OCI-LY1 (cell line): ENCODE data around the gene COL19A1.
"Not testable (repeated sequence)": the region's sequence is repeated elsewhere in the genome, so short reads cannot be mapped to it uniquely, and the experiment has no call there.

ENCODE experiments used
- H2AFZ ChIP-seq: fragments of 200-600 bp; sonication (generic), shearing (Covaris generic); 2 replicates; pipeline ENCODE4 v1.6.0; 2014; ENCODE audit warnings: antibody characterized with exemption, mild to moderate bottlenecking, low read length
- H3F3A ChIP-seq: fragments of 200-600 bp; sonication (generic), shearing (Covaris generic); 2 replicates; pipeline ENCODE4 v1.6.0; 2014; ENCODE audit warnings: mild to moderate bottlenecking, antibody characterized with exemption, low read length, moderate library complexity; ENCODE audit not compliant: insufficient read depth
- H3K27ac ChIP-seq: fragments of 200-600 bp; sonication (generic); 2 replicates; pipeline ENCODE4 v1.5.1; 2014; ENCODE audit warnings: low read length, mixed run types, mild to moderate bottlenecking, low read depth; ENCODE audit not compliant: poor library complexity, severe bottlenecking
- H3K27me3 ChIP-seq: fragments of 200-600 bp; sonication (generic); 2 replicates; pipeline ENCODE4 v1.6.0; 2014; ENCODE audit warnings: antibody characterized with exemption, mild to moderate bottlenecking, low read length, moderate library complexity; ENCODE audit not compliant: insufficient read depth
- H3K36me3 ChIP-seq: fragments of 200-600 bp; sonication (generic); 2 replicates; pipeline ENCODE4 v1.6.1; 2014; ENCODE audit warnings: mild to moderate bottlenecking, antibody characterized with exemption, low read length, moderate library complexity, mixed read lengths; ENCODE audit not compliant: insufficient read depth
- H3K4me1 ChIP-seq: fragments of 200-600 bp; sonication (generic); 2 replicates; pipeline ENCODE4 v1.5.1; 2014; ENCODE audit warnings: mild to moderate bottlenecking, low read length, moderate library complexity; ENCODE audit not compliant: insufficient read depth, severe bottlenecking
- H3K4me2 ChIP-seq: fragments of 200-600 bp; sonication (generic), shearing (Covaris generic); 2 replicates; pipeline ENCODE4 v1.6.1; 2014; ENCODE audit warnings: low read length
- H3K4me3 ChIP-seq: fragments of 200-600 bp; sonication (generic); 2 replicates; pipeline ENCODE4 v1.5.1; 2014; ENCODE audit warnings: low read length, low read depth, mild to moderate bottlenecking, mixed read lengths; ENCODE audit not compliant: poor library complexity, severe bottlenecking
- H3K79me2 ChIP-seq: fragments of 200-600 bp; shearing (Covaris generic); 2 replicates; pipeline ENCODE4 v1.6.1; 2016; ENCODE audit warnings: mixed run types, low read length, mixed read lengths; ENCODE audit not compliant: insufficient read depth
- H3K9ac ChIP-seq: fragments of 200-600 bp; sonication (generic), shearing (Covaris generic); 2 replicates; pipeline ENCODE4 v1.6.1; 2014; ENCODE audit warnings: mild to moderate bottlenecking, low read length, mixed read lengths
- H3K9me2 ChIP-seq: fragments of 200-600 bp; sonication (generic), shearing (Covaris generic); 2 replicates; pipeline ENCODE4 v1.6.1; 2014; ENCODE audit warnings: low read depth, mild to moderate bottlenecking, low read length, mixed read lengths
- H3K9me3 ChIP-seq: fragments of 200-600 bp; shearing (Covaris generic); 2 replicates; pipeline ENCODE4 v1.6.1; 2014; ENCODE audit warnings: low read length, mixed read lengths
- H4K20me1 ChIP-seq: fragments of 200-600 bp; sonication (generic), shearing (Covaris generic); 2 replicates; pipeline ENCODE4 v1.6.0; 2016; ENCODE audit warnings: mild to moderate bottlenecking, low read length; ENCODE audit not compliant: insufficient read depth
- CTCF ChIP-seq: fragments of 200-600 bp; sonication (generic), shearing (Covaris generic); IDR thresholded peaks from 2 replicates; pipeline ENCODE4 v1.5.1; 2017; ENCODE audit warnings: mild to moderate bottlenecking, antibody characterized with exemption, low read length, moderate library complexity, mixed read lengths
- EZH2 ChIP-seq: fragments of 200-600 bp; sonication (generic), shearing (Covaris generic); IDR thresholded peaks from 2 replicates; pipeline ENCODE4 v1.8.0; 2017; ENCODE audit warnings: borderline replicate concordance, mixed run types, mild to moderate bottlenecking, antibody characterized with exemption, low read length, moderate library complexity, mixed read lengths

Gene COL19A1

DNA sequence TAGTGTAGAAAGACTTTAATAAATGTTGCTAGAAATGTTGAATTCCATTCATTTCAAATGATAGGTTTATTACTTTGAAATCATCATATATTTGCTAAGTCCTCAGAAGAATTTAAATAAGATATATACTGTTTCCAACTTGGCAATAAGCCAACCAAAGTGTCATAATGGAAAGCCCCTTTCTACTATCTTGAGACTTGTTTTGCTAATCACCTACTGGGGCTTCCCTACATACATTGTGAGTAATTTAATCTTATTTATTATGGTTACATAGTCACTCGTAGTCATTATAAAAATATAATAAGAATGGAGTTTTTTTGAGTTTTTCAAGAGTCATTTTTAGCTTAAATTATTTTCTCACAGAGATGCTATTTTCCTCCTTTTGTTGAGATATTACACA is 20.7 kb downstream of the COL19A1 start:
- H3K9ac ChIP-seq, result no peak overlapping the region
- H4K20me1 ChIP-seq, result no peaks in the 10 kb centered on the region
- H3K36me3 ChIP-seq, result no peaks in the 10 kb centered on the region
- no peaks in the 10 kb centered on the region for H3K9me2 ChIP-seq
- peaks cover 21% of the 10 kb centered on the region for H3K4me1 ChIP-seq
- no peak overlapping the region for H2AFZ ChIP-seq
- H3K27ac ChIP-seq, result no peak overlapping the region
- H3K79me2 ChIP-seq, result no peaks in the 10 kb centered on the region
- no peaks in the 10 kb centered on the region for H3F3A ChIP-seq
- H3K27me3 ChIP-seq, result no peaks in the 10 kb centered on the region
- H3K9me3 ChIP-seq, result no peaks in the 10 kb centered on the region
- TF ChIP-seq CTCF, result no peak
- no peak for TF ChIP-seq EZH2
- no peak overlapping the region for H3K4me3 ChIP-seq
- no peak overlapping the region for H3K4me2 ChIP-seq

- peaks cover 13% of the 10 kb centered on the region for H3K4me1 ChIP-seq
- H3K79me2 ChIP-seq, result no peaks in the 10 kb centered on the region
- TF ChIP-seq CTCF (no peak), EZH2 (no peak)
- no peak overlapping the region for H3K9ac ChIP-seq
- H3K9me3 ChIP-seq, result no peaks in the 10 kb centered on the region
- H3K4me2 ChIP-seq, result no peak overlapping the region
- H3F3A ChIP-seq, result no peaks in the 10 kb centered on the region
- H2AFZ ChIP-seq, result no peak overlapping the region
- no peaks in the 10 kb centered on the region for H3K36me3 ChIP-seq
- no peaks in the 10 kb centered on the region for H3K9me2 ChIP-seq
- no peak overlapping the region for H3K27ac ChIP-seq
- H3K27me3 ChIP-seq, result no peaks in the 10 kb centered on the region
- H3K4me3 ChIP-seq, result no peak overlapping the region
- H4K20me1 ChIP-seq, result no peaks in the 10 kb centered on the region
These were observed 21.5 kb downstream of the COL19A1 start for GRCh38 chr6:69887714-69888345.

DNA sequence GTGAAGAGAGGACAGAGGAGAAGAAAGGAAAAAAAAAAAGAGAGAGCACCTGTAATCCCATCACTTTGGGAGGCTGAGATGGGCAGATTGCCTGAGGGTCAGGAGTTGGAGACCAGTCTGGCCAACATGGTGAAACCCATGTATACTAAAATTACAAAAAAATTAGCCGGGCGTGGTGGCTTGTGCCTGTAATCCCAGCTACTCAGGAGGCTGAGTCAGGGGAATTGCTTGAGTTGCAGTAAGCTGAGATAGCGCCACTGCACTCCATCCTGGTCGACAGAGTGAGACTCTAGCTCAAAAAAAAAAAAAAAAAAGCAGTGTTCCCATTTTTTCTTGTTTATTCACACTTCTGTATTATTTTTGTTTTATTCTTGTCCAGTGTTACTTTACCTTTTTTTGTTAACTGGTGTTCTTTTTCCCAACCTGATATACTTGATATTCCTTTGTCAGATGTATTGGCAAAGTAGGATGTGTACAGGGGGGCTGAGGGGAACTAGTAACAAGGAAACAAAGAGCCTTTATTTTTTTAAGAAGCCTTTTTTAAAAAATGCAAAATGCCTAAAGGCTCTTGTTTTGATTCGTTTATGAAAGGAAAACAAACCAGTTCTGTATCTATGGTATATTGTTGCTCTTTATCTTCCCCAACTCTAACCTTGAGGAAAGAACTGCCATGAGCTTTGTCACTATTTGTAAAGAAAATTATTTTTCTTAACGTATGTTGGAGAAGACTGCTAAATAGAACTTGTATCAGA is 22.3 kb downstream of the COL19A1 start:
- H3K4me3 ChIP-seq, result no peak overlapping the region
- no peaks in the 10 kb centered on the region for H4K20me1 ChIP-seq
- no peak overlapping the region for H3K9ac ChIP-seq
- no peak overlapping the region for H3K4me2 ChIP-seq
- no peaks in the 10 kb centered on the region for H3K36me3 ChIP-seq
- H3K27ac ChIP-seq, result no peak overlapping the region
- no peaks in the 10 kb centered on the region for H3K79me2 ChIP-seq
- no peaks in the 10 kb centered on the region for H3K9me3 ChIP-seq
- H3K9me2 ChIP-seq, result no peaks in the 10 kb centered on the region
- no peak overlapping the region for H2AFZ ChIP-seq
- no peaks in the 10 kb centered on the region for H3F3A ChIP-seq
- peaks cover 9% of the 10 kb centered on the region for H3K4me1 ChIP-seq
- TF ChIP-seq CTCF (no peak), EZH2 (no peak)
- H3K27me3 ChIP-seq, result no peaks in the 10 kb centered on the region

- H3K27me3 ChIP-seq, H3K79me2 ChIP-seq, H3K36me3 ChIP-seq, H3F3A ChIP-seq, H3K9me3 ChIP-seq, H3K4me1 ChIP-seq, H4K20me1 ChIP-seq, H2AFZ ChIP-seq, H3K4me2 ChIP-seq, H3K27ac ChIP-seq, H3K9ac ChIP-seq, H3K4me3 ChIP-seq, H3K9me2 ChIP-seq: not testable (repeated sequence)
These were observed 23.0 kb downstream of the COL19A1 start for GRCh38 chr6:69889234-69889974.

DNA sequence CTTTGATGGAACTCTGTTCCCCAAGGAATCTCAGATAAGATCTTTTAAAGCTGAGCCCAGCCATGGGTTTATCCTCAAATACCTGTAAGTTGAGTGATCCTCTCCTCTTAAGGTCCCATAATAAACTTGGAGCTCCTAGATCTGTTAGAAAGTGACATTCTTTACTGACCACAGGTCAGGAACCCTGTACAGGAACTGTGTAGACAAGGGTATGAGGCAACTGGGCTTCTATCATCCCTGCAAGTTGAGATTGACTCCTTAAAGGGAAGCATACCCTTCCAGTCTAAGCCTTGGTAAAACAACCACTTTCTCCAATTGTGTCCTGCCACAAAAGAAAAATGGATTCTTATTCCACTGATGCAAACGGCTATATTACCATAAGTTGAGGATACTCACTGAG is 26.2 kb downstream of the COL19A1 start:
- H3K4me2 ChIP-seq, H3K4me1 ChIP-seq, H3K27me3 ChIP-seq, H3K9me3 ChIP-seq, H4K20me1 ChIP-seq, H2AFZ ChIP-seq, H3F3A ChIP-seq, H3K9me2 ChIP-seq, H3K79me2 ChIP-seq, H3K27ac ChIP-seq, H3K9ac ChIP-seq, H3K4me3 ChIP-seq, H3K36me3 ChIP-seq: not testable (repeated sequence)
